ENCODE data around the gene SLC6A19. TPM values are rescaled to one million over a fixed set of nuclear protein-coding genes. Genes with fewer than 3 reads are reported as not detected.

SLC6A19 gene
- total RNA-seq, 1 donor from 2014 or later = 2.2 TPM

DNA sequence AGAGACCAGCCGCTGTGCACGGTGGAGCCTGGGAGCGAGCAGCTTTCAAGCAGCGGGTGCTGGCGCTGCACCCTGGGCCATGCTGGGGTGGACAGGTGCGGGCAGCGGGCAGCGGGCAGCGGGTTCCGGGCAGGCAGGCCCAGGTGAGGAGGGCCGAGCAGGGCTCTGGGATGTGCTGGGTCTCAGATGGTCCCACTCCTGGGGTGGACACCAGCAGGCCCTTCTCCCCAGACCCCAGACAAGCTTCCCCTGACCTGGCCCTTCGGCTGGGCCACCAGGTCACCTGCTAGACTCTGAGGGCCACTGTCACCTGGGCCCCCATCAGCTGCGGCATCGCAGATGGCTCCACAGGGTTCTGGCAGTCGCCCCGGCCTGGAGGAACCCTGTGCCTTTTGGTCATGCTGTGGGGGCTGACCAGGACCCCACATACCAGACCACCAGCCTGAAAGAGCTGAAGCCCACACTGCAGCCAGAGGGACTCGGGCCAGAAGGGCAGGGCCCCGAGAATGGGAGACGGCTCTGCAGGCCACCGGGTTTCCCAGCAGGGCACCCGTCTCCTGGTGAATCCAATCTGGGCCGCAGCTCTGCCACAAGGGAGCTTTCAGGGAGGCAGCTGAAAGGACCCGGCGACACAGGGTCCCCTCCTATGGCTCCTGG is 2.0 kb downstream of the SLC6A19 start:
- no peak for DNase-seq (ENCODE audit: low spot score, unreplicated experiment)
- Mint-ChIP-seq H3K36me3 (ENCODE audit: insufficient read depth) (no peaks in the 10 kb centered on the region), H3K9me3 (ENCODE audit: low read depth) (no peaks in the 10 kb centered on the region), H3K4me1 (ENCODE audit: low read depth) (peaks cover 16% of the 10 kb centered on the region), H3K27me3 (peaks cover 5% of the 10 kb centered on the region), H3K27ac (no peak overlapping the region), H3K4me3 (ENCODE audit: low read depth) (no peak overlapping the region)
- TF ChIP-seq, protein P1, sequence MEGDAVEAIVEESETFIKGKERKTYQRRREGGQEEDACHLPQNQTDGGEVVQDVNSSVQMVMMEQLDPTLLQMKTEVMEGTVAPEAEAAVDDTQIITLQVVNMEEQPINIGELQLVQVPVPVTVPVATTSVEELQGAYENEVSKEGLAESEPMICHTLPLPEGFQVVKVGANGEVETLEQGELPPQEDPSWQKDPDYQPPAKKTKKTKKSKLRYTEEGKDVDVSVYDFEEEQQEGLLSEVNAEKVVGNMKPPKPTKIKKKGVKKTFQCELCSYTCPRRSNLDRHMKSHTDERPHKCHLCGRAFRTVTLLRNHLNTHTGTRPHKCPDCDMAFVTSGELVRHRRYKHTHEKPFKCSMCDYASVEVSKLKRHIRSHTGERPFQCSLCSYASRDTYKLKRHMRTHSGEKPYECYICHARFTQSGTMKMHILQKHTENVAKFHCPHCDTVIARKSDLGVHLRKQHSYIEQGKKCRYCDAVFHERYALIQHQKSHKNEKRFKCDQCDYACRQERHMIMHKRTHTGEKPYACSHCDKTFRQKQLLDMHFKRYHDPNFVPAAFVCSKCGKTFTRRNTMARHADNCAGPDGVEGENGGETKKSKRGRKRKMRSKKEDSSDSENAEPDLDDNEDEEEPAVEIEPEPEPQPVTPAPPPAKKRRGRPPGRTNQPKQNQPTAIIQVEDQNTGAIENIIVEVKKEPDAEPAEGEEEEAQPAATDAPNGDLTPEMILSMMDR (IDR thresholded peaks at IDR 0.05; ENCODE audit: unreplicated experiment) = no peak

DNA sequence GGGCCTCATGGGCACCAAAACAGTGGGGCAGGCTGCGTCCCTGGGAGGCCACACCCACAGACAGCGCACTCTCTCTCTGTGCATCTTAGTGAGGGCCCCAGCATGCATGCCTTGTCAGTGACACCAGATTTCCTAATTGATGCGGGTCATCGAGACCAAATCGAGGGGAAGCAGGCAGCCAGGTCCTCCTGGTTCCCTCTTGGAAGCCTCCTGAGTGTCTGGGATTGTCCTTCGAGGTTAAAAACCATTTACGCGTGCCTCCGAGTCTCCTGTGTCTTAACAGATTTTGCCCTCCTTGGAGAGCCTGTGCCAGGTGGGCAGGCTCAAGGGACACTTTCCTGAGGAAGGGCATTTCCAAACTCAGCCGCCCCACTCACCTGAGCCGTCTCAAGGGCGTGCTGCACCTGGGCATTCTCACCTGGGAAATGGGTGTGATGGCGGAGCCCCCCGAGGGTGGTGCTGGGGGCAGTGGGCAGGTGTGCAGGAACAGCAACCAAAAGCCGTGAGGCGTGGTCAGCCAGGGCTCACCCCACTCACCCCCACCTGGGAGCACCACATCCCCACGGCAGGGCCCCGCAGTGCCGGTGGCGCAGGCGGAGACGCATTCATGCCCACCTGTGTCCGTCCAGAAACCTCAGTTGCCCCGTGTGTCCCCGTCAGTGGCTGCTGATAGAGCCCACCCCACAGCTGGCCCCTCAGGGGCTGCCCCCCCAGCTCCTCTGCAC is 2.7 kb downstream of the SLC6A19 start:
- no peak overlapping the region for H3K4me3 Mint-ChIP-seq (ENCODE audit: low read depth)
- H3K36me3 Mint-ChIP-seq (ENCODE audit: insufficient read depth) = no peaks in the 10 kb centered on the region
- DNase-seq (ENCODE audit: low spot score, unreplicated experiment) = no peak
- peaks cover 16% of the 10 kb centered on the region for H3K4me1 Mint-ChIP-seq (ENCODE audit: low read depth)
- H3K27ac Mint-ChIP-seq = no peak overlapping the region
- H3K9me3 Mint-ChIP-seq (ENCODE audit: low read depth) = no peaks in the 10 kb centered on the region
- H3K27me3 Mint-ChIP-seq = peaks cover 5% of the 10 kb centered on the region
- TF ChIP-seq, protein P1 (IDR thresholded peaks at IDR 0.05; ENCODE audit: unreplicated experiment) = no peak

DNA sequence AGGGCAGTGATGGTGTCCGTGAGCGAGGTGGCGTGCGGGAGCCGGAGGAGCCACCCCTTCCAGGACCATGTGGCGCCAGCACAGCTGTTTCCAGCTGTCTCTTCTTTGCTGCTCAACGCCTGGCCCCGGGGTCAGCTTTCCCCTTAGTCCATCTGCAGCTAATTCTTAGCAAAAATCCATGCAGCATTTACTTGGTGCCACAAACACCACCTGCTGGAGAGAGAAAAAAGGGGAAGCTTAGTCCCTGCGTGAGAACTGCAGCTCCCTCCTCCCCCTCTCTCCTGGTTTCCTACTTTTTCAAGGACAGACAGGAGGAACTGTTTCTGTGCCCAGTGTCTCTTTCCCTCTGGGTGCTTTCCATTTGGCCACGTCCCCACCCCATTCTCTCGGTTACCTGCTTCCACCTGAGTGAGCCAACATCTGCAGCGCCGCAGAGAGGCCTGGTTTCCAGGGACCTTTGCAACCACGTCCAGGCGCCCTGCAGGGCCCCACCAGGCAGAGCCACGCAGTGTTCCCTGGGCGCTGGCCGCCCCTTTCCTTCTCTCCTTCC is 3.4 kb downstream of the SLC6A19 start:
- Mint-ChIP-seq H3K27ac (peak overlapping the region; percentile 85), H3K4me1 (ENCODE audit: low read depth) (peaks cover 16% of the 10 kb centered on the region), H3K4me3 (ENCODE audit: low read depth) (no peak overlapping the region), H3K36me3 (ENCODE audit: insufficient read depth) (no peaks in the 10 kb centered on the region), H3K9me3 (ENCODE audit: low read depth) (no peaks in the 10 kb centered on the region), H3K27me3 (peaks cover 5% of the 10 kb centered on the region)
- DNase-seq (ENCODE audit: low spot score, unreplicated experiment) = no peak
- TF ChIP-seq, protein P1 (IDR thresholded peaks at IDR 0.05; ENCODE audit: unreplicated experiment) = peak; percentile 66

DNA sequence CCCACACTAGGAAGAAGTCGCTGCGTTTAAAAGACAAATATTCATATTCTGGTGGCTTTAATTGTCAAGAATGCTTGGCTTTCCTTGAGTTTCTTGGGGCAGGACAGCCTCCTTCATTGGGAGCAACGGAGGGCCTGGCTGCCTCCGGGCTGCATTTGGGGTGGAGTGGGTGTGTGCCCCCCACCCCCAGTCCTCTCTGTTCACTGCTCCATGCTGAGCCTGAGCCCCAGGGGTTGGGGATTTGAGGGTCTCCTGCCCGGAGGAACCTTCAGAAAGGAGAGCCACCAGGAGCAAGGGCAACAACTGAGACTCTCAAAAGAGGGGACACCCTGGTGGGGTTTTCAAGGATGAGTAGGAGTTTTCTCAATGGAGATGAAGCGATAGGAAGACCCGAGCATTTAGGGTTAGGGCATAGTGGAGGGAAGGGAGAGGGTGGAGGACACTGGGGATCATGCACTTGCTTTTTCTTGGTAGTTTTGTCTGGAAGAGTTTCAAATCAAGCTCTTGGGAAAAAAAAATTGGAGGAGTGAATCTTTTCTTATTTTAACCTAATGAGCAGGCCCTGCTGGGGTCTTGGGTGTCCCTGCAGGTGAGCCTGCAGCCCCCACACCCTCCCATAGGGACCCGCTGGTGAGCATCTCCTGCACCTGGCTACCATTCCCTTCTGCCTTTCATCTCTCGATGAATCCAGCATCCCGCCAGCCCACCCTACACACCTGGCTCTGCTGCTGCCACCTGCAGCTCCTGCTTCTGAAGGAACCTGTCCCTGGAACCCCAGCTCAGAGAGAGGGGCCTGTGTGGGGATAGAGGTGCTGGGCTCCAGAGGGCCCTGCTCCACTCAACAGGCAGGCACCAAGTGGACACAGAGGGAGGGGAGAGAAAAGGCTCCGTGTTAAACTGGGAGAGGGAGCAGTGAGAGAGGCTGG is 4.1 kb downstream of the SLC6A19 start:
- Mint-ChIP-seq H3K36me3 (ENCODE audit: insufficient read depth) (no peaks in the 10 kb centered on the region), H3K4me1 (ENCODE audit: low read depth) (peaks cover 14% of the 10 kb centered on the region), H3K4me3 (ENCODE audit: low read depth) (no peak overlapping the region), H3K9me3 (ENCODE audit: low read depth) (no peaks in the 10 kb centered on the region), H3K27ac (peak overlapping the region; percentile 54), H3K27me3 (peaks cover 5% of the 10 kb centered on the region)
- TF ChIP-seq, protein P1 (IDR thresholded peaks at IDR 0.05; ENCODE audit: unreplicated experiment) = no peak
- no peak for DNase-seq (ENCODE audit: low spot score, unreplicated experiment)
